Measurements from ENCODE around the gene HAUS5.

Gene HAUS5

GRCh38 chr19:35657904-35658700 is 45.6 kb downstream of the HAUS5 start:
- Mint-ChIP-seq H3K9me3 (no peaks in the 10 kb centered on the region), H3K27me3 (ENCODE audit: low read depth) (no peaks in the 10 kb centered on the region), H3K27ac (no peak overlapping the region), H3K36me3 (ENCODE audit: low read depth) (peaks cover 71% of the 10 kb centered on the region), H3K4me1 (no peaks in the 10 kb centered on the region), H3K4me3 (no peak overlapping the region)
- TF ChIP-seq, protein P1, sequence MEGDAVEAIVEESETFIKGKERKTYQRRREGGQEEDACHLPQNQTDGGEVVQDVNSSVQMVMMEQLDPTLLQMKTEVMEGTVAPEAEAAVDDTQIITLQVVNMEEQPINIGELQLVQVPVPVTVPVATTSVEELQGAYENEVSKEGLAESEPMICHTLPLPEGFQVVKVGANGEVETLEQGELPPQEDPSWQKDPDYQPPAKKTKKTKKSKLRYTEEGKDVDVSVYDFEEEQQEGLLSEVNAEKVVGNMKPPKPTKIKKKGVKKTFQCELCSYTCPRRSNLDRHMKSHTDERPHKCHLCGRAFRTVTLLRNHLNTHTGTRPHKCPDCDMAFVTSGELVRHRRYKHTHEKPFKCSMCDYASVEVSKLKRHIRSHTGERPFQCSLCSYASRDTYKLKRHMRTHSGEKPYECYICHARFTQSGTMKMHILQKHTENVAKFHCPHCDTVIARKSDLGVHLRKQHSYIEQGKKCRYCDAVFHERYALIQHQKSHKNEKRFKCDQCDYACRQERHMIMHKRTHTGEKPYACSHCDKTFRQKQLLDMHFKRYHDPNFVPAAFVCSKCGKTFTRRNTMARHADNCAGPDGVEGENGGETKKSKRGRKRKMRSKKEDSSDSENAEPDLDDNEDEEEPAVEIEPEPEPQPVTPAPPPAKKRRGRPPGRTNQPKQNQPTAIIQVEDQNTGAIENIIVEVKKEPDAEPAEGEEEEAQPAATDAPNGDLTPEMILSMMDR (IDR thresholded peaks at IDR 0.05; ENCODE audit: unreplicated experiment in 3 of 3) = no peak

DNA sequence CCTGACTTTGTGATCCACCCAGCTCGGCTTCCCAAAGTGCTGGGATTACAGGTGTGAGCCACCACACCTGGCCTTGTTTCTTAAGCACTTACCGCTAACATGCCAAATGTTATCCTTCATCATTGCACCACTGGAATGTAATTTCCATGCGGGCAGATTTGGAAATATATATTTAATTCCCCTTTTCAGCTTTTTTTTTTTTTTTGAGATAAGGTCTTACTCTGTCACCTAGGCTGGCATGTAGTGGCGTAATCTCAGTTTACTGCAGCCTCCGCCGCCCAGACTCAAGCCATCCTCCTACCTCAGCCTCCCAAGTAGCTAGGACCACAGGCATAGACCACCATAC is 49.4 kb downstream of the HAUS5 start:
- H3K4me3 Mint-ChIP-seq = no peak overlapping the region
- no peaks in the 10 kb centered on the region for H3K4me1 Mint-ChIP-seq
- H3K9me3 Mint-ChIP-seq = no peaks in the 10 kb centered on the region
- no peaks in the 10 kb centered on the region for H3K27me3 Mint-ChIP-seq (ENCODE audit: low read depth)
- H3K27ac Mint-ChIP-seq = no peak overlapping the region
- TF ChIP-seq, protein P1 (IDR thresholded peaks at IDR 0.05; ENCODE audit: unreplicated experiment in 3 of 3) = no peak
- H3K36me3 Mint-ChIP-seq (ENCODE audit: low read depth) = peaks cover 51% of the 10 kb centered on the region

- peaks cover 38% of the 10 kb centered on the region for H3K36me3 Mint-ChIP-seq (ENCODE audit: low read depth)
- H3K9me3 Mint-ChIP-seq = no peaks in the 10 kb centered on the region
- H3K27ac Mint-ChIP-seq = no peak overlapping the region
- H3K27me3 Mint-ChIP-seq (ENCODE audit: low read depth) = peaks cover under 1% of the 10 kb centered on the region
- no peaks in the 10 kb centered on the region for H3K4me1 Mint-ChIP-seq
- TF ChIP-seq, protein P1 (IDR thresholded peaks at IDR 0.05; ENCODE audit: unreplicated experiment in 3 of 3) = no peak
- no peak overlapping the region for H3K4me3 Mint-ChIP-seq
Measured at GRCh38 chr19:35663981-35664380, 51.4 kb downstream of the HAUS5 start.

DNA sequence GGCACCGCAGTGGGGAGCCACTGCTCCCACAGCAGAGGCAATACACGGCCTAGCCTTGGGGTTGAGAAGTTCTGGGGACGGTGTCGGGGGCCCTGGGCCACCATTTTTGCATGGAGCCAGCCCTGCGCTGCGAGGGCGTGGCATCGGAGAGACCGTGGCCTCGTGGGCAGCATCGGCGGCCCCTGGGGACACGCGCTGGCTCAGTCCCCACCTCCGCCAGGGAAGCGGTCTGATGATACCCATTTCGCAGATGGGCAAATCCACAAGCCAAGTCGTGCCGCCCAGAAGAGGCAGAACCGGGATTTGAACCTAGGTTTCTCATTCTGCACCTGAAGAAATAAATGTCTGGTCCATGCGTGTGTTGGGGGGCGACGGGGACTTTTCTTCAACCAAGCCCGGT is 52.6 kb downstream of the HAUS5 start:
- H3K4me1 Mint-ChIP-seq = no peaks in the 10 kb centered on the region
- peaks cover 11% of the 10 kb centered on the region for H3K27me3 Mint-ChIP-seq (ENCODE audit: low read depth)
- TF ChIP-seq, protein P1 (IDR thresholded peaks at IDR 0.05; ENCODE audit: unreplicated experiment in 3 of 3) = no peak
- no peak overlapping the region for H3K27ac Mint-ChIP-seq
- no peak overlapping the region for H3K4me3 Mint-ChIP-seq
- no peaks in the 10 kb centered on the region for H3K9me3 Mint-ChIP-seq
- peaks cover 31% of the 10 kb centered on the region for H3K36me3 Mint-ChIP-seq (ENCODE audit: low read depth)

GRCh38 chr19:35665604-35666003 is 53.1 kb downstream of the HAUS5 start:
- Mint-ChIP-seq H3K4me3 (no peak overlapping the region), H3K4me1 (no peaks in the 10 kb centered on the region), H3K9me3 (no peaks in the 10 kb centered on the region), H3K27ac (no peak overlapping the region), H3K27me3 (ENCODE audit: low read depth) (peaks cover 13% of the 10 kb centered on the region), H3K36me3 (ENCODE audit: low read depth) (peaks cover 31% of the 10 kb centered on the region)
- TF ChIP-seq, protein P1 (IDR thresholded peaks at IDR 0.05; ENCODE audit: unreplicated experiment in 3 of 3) = no peak

Measured in nephron (organoid).